ENCODE data around the gene RDM1. TPM values are rescaled to one million over a fixed set of nuclear protein-coding genes. Genes with fewer than 3 reads are reported as not detected.

RDM1 gene
- total RNA-seq, 1 donor = 0.43 TPM

DNA sequence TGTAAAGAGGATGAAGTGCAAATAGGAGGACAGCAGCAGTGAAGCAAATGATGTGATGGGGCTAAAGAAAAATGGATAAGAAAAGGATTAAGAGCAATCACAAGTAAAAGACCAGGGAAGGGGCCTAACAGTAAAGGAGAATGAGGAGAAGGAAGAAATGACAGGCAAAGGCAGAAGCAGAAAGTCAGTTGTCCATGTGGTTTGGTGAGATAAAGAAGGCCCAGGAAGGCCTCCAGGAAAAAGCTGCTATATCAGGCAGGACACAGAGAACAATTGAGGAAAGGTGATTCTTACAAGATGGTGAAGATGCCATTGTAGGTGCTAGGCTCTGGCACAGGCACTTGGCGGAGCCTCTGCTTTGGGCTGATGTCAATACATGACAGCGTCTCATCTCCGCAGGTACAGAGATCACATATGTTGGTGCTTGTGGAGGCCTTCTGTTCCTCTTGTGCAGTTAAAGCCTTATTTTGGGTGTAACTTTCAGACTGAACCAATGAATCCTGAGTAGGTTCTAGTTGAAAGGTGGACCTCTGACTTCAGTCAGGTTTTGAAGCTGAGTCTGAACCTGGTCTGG, 18.1 kb downstream of the RDM1 start:
- no peak for DNase-seq (ENCODE audit: low read depth)
- TF ChIP-seq, protein P1, sequence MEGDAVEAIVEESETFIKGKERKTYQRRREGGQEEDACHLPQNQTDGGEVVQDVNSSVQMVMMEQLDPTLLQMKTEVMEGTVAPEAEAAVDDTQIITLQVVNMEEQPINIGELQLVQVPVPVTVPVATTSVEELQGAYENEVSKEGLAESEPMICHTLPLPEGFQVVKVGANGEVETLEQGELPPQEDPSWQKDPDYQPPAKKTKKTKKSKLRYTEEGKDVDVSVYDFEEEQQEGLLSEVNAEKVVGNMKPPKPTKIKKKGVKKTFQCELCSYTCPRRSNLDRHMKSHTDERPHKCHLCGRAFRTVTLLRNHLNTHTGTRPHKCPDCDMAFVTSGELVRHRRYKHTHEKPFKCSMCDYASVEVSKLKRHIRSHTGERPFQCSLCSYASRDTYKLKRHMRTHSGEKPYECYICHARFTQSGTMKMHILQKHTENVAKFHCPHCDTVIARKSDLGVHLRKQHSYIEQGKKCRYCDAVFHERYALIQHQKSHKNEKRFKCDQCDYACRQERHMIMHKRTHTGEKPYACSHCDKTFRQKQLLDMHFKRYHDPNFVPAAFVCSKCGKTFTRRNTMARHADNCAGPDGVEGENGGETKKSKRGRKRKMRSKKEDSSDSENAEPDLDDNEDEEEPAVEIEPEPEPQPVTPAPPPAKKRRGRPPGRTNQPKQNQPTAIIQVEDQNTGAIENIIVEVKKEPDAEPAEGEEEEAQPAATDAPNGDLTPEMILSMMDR (IDR thresholded peaks at IDR 0.05; ENCODE audit: insufficient read depth, low read depth, low read length) = no peak
- H3K4me3 ChIP-seq (ENCODE audit: low read depth, low read length) = no peak overlapping the region

GRCh38 chr17:35909408-35909807, 21.2 kb downstream of the RDM1 start:
- H3K4me3 ChIP-seq (ENCODE audit: low read depth, low read length) = no peak overlapping the region
- TF ChIP-seq, protein P1 (IDR thresholded peaks at IDR 0.05; ENCODE audit: insufficient read depth, low read depth, low read length) = no peak
- no peak for DNase-seq (ENCODE audit: low read depth)

- DNase-seq (ENCODE audit: low read depth) = peak; percentile 9
- TF ChIP-seq, protein P1 (IDR thresholded peaks at IDR 0.05; ENCODE audit: insufficient read depth, low read depth, low read length) = no peak
- H3K4me3 ChIP-seq (ENCODE audit: low read depth, low read length) = no peak overlapping the region
Observed at GRCh38 chr17:35907691-35908090, 22.9 kb downstream of the RDM1 start.

DNA sequence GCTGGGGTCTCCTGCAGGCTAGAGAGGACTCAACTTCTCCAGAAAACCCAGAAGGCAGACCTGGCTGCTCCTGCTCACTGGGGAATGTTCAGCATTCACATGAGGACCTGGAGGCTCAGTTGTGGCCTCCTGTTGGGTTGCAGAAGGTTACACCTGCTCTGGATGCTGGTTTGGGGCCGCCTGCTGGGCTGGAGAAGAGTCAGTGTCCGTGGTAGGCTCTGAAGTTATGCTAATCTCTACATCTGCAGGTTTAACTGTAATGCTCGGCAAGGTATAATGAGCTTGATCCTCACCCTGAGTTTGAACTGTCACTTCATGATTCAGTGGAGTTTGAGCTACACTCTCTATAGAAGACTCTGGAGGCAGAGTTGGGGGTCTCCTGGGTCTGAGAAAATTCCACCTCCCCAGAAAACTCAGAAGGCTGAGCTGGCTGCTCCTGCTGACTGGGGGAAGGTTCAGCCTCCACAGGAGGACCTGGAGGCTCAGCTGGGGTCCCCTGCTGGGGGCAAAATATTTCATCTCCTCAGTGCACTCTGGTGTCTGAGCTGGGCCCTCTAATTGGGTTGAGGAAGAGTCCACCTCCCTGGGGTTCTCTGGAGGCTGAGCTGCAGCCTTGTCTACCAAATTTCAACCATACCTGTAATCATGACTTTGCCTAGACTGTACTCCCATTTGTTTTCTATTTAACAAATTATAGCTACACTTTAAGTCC, 23.5 kb downstream of the RDM1 start:
- TF ChIP-seq, protein P1 (IDR thresholded peaks at IDR 0.05; ENCODE audit: insufficient read depth, low read depth, low read length) = no peak
- no peak for DNase-seq (ENCODE audit: low read depth)
- no peak overlapping the region for H3K4me3 ChIP-seq (ENCODE audit: low read depth, low read length)

GRCh38 chr17:35906191-35906925, 24.2 kb downstream of the RDM1 start:
- peak; percentile 6 for DNase-seq (ENCODE audit: low read depth)
- TF ChIP-seq, protein P1 (IDR thresholded peaks at IDR 0.05; ENCODE audit: insufficient read depth, low read depth, low read length) = no peak
- H3K4me3 ChIP-seq (ENCODE audit: low read depth, low read length) = no peak overlapping the region

DNA sequence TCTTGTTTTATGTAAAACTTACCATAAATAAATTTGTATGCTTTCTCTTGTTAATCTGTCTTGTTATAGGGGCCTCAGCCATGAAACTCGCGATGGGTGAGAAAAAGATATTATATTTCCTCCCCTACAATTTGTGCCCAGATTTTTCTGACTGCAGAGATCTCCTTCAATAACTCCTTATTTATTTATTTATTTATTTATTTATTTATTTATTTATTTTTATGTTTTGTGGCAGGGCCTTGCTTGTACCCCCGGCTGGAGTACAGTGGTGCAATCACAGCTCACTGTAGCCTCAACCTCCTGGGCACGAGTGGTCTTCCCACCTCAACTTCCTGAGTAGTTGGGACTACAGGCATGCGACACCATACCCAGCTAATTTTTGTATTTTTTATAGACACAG, 27.1 kb downstream of the RDM1 start:
- no peak for DNase-seq (ENCODE audit: low read depth)
- TF ChIP-seq, protein P1 (IDR thresholded peaks at IDR 0.05; ENCODE audit: insufficient read depth, low read depth, low read length) = no peak
- H3K4me3 ChIP-seq (ENCODE audit: low read depth, low read length) = no peak overlapping the region

Data from fibroblast of villous mesenchyme (primary cell).